Activated naive CD8-positive, alpha-beta T cell treated with anti-CD3 and anti-CD28 coated beads, Interleukin-2, amount 10 ng/mL, durations not matched to agents 7 days and 5 days (primary cell): ENCODE data around the gene KCTD11. TPM values are rescaled to one million over a fixed set of nuclear protein-coding genes. Genes with fewer than 3 reads are reported as not detected.

Source experiments
- total RNA-seq, 2 experiments: library from RNA; stranded (reverse); gene quantifications; one replicate each; pipeline ENCODE4 v1.2.3, GENCODE V29; 2021

The KCTD11 gene
- total RNA-seq, 2 experiments from 2014 or later, result 8.1 to 8.7 TPM

Other genes with a start within 250 kb of the KCTD11 start
- not detected for gene ASGR2, start 237.3 kb upstream of the KCTD11 start, total RNA-seq
- gene ASGR1, start 172.8 kb upstream of the KCTD11 start, total RNA-seq, result 1 to 10 TPM; 1.1 to 1.5 TPM
- gene DLG4, start 132.3 kb upstream of the KCTD11 start, total RNA-seq, result 10 to 100 TPM; 21.2 to 22.4 TPM
- 100 to 1,000 TPM; 417 to 434 TPM for gene ACADVL, start 132.2 kb upstream of the KCTD11 start, total RNA-seq
- gene DVL2, start 117.6 kb upstream of the KCTD11 start, total RNA-seq, result 10 to 100 TPM; 62.1 to 67.3 TPM
- 10 to 100 TPM; 49.9 to 50.4 TPM for gene PHF23, start 112.7 kb upstream of the KCTD11 start, total RNA-seq
- 100 to 1,000 TPM; 244 to 251 TPM for gene GABARAP, start 109.7 kb upstream of the KCTD11 start, total RNA-seq
- 100 to 1,000 TPM; 157 to 160 TPM for gene CTDNEP1, start 100.4 kb upstream of the KCTD11 start, total RNA-seq
- 10 to 100 TPM; 49.5 to 52.0 TPM for gene ELP5, start 99.9 kb upstream of the KCTD11 start, total RNA-seq
- gene CLDN7, start 89.7 kb upstream of the KCTD11 start, total RNA-seq, result 1 to 10 TPM; 1.7 to 2.6 TPM
- gene SLC2A4, start 70.4 kb upstream of the KCTD11 start, total RNA-seq, result not detected
- gene YBX2, start 57.5 kb upstream of the KCTD11 start, total RNA-seq, result 1 to 10 TPM in 1 of 2 experiments, under 1 TPM in 1; 0.37 to 1.2 TPM
- 100 to 1,000 TPM; 420 to 451 TPM for gene EIF5A, start 44.5 kb upstream of the KCTD11 start, total RNA-seq
- gene GPS2, start 36.8 kb upstream of the KCTD11 start, total RNA-seq, result 10 to 100 TPM; 97.1 to 98.5 TPM
- 10 to 100 TPM; 53.4 to 58.6 TPM for gene NEURL4, start 22.8 kb upstream of the KCTD11 start, total RNA-seq
- 100 to 1,000 TPM; 710 to 756 TPM for gene ACAP1, start 15.6 kb upstream of the KCTD11 start, total RNA-seq
- gene TMEM95, start 3.0 kb downstream of the KCTD11 start, total RNA-seq, result not detected
- gene TNK1, start 28.9 kb downstream of the KCTD11 start, total RNA-seq, result 1 to 10 TPM; 5.2 to 6.5 TPM
- 10 to 100 TPM; 79.3 to 82.1 TPM for gene PLSCR3, start 42.4 kb downstream of the KCTD11 start, total RNA-seq
- gene TMEM256, start 51.9 kb downstream of the KCTD11 start, total RNA-seq, result 10 to 100 TPM; 52.9 to 55.6 TPM
- 1 to 10 TPM; 8.0 to 8.7 TPM for gene NLGN2, start 55.7 kb downstream of the KCTD11 start, total RNA-seq
- not detected for gene SPEM1, start 68.2 kb downstream of the KCTD11 start, total RNA-seq
- not detected for gene SPEM2, start 73.5 kb downstream of the KCTD11 start, total RNA-seq
- not detected for gene SPEM3, start 76.7 kb downstream of the KCTD11 start, total RNA-seq
- gene TMEM102, start 83.3 kb downstream of the KCTD11 start, total RNA-seq, result 10 to 100 TPM; 15.7 to 17.7 TPM
- 10 to 100 TPM; 25.4 to 28.5 TPM for gene FGF11, start 87.3 kb downstream of the KCTD11 start, total RNA-seq
- 10 to 100 TPM; 15.2 to 15.7 TPM for gene CHRNB1, start 92.9 kb downstream of the KCTD11 start, total RNA-seq
- 10 to 100 TPM; 56.0 to 58.6 TPM for gene ZBTB4, start 127.5 kb downstream of the KCTD11 start, total RNA-seq
- not detected for gene SLC35G6, start 129.3 kb downstream of the KCTD11 start, total RNA-seq
- 100 to 1,000 TPM; 192 to 214 TPM for gene POLR2A, start 132.2 kb downstream of the KCTD11 start, total RNA-seq
- gene TNFSF12, start 196.9 kb downstream of the KCTD11 start, total RNA-seq, result 10 to 100 TPM; 93.0 to 95.7 TPM
- 1 to 10 TPM; 8.2 to 8.4 TPM for gene TNFSF13, start 206.6 kb downstream of the KCTD11 start, total RNA-seq
- 10 to 100 TPM; 43.7 to 50.2 TPM for gene SENP3, start 209.8 kb downstream of the KCTD11 start, total RNA-seq
- gene CD68, start 227.5 kb downstream of the KCTD11 start, total RNA-seq, result 10 to 100 TPM; 32.5 to 33.9 TPM
- gene MPDU1, start 231.7 kb downstream of the KCTD11 start, total RNA-seq, result 10 to 100 TPM; 50.2 TPM
- gene SOX15, start 237.9 kb downstream of the KCTD11 start, total RNA-seq, result under 1 TPM; 0.30 to 0.57 TPM